WTC11 (cell line): ENCODE results near the gene CCDC60.

ENCODE experiments used
- CBFB ChIP-seq: sonication (generic); formaldehyde crosslinking; IDR thresholded peaks from 2 replicates; pipeline ENCODE4 v1.8.1; 2022; ENCODE audit warnings: mild to moderate bottlenecking, low read depth, missing genetic modification reagents
- CREB1 ChIP-seq: sonication (generic); formaldehyde crosslinking; IDR thresholded peaks from 2 replicates; pipeline ENCODE4 v1.8.0; 2023; ENCODE audit warnings: mild to moderate bottlenecking, missing genetic modification reagents
- FOXP1 ChIP-seq: sonication (generic); formaldehyde crosslinking; IDR thresholded peaks from 2 replicates; pipeline ENCODE4 v1.8.0; 2022; ENCODE audit warnings: missing genetic modification reagents, mild to moderate bottlenecking, moderate library complexity, borderline replicate concordance
- IRF2 ChIP-seq: sonication (generic); formaldehyde crosslinking; IDR thresholded peaks from 2 replicates; pipeline ENCODE4 v1.8.0; 2022; ENCODE audit warnings: low read depth, missing genetic modification reagents, borderline replicate concordance
- JUN ChIP-seq: sonication (generic); formaldehyde crosslinking; IDR thresholded peaks from 2 replicates; pipeline ENCODE4 v1.8.0; 2023; ENCODE audit warnings: mild to moderate bottlenecking, missing genetic modification reagents
- NR3C1 ChIP-seq: sonication (generic); formaldehyde crosslinking; conservative IDR thresholded peaks from 2 replicates; pipeline ENCODE4 v1.8.1; 2023; ENCODE audit warnings: low read depth, mild to moderate bottlenecking, missing genetic modification reagents
- RELA ChIP-seq: sonication (generic); formaldehyde crosslinking; IDR thresholded peaks from 2 replicates; pipeline ENCODE4 v1.8.1; 2022; ENCODE audit warnings: missing genetic modification reagents, mild to moderate bottlenecking, borderline replicate concordance
- SOX15 ChIP-seq: fragments of 250-450 bp; sonication (Bioruptor Pico); IDR thresholded peaks from 2 replicates; pipeline ENCODE4 v1.9.0; 2021; ENCODE audit warnings: mild to moderate bottlenecking
- SP1 ChIP-seq: sonication (generic); formaldehyde crosslinking; conservative IDR thresholded peaks from 2 replicates; pipeline ENCODE4 v1.8.1; 2022; ENCODE audit warnings: missing genetic modification reagents
- ZNF232 ChIP-seq: sonication (generic); formaldehyde crosslinking; IDR thresholded peaks from 2 replicates; pipeline ENCODE4 v1.8.0; 2022; ENCODE audit warnings: mild to moderate bottlenecking, missing genetic modification reagents
- TF ChIP-seq, protein P1 (sequence below): fragments of 200-600 bp; IDR thresholded peaks from 2 replicates; pipeline ENCODE4 v1.8.0; 2022; ENCODE audit warnings: antibody characterized with exemption
- TF ChIP-seq, protein P2 (sequence below): sonication (generic); formaldehyde crosslinking; IDR thresholded peaks from 2 replicates; pipeline ENCODE4 v1.8.0; 2022; ENCODE audit warnings: mild to moderate bottlenecking, missing genetic modification reagents
- TF ChIP-seq, protein P3 (sequence below): sonication (generic); formaldehyde crosslinking; IDR thresholded peaks from 2 replicates; pipeline ENCODE4 v1.8.1; 2023; ENCODE audit warnings: mild to moderate bottlenecking, moderate library complexity, missing genetic modification reagents
- TF ChIP-seq, protein P4 (sequence below): sonication (generic); formaldehyde crosslinking; IDR thresholded peaks from 2 replicates; pipeline ENCODE4 v1.8.1; 2023; ENCODE audit warnings: mild to moderate bottlenecking, missing genetic modification reagents, moderate library complexity

DNA sequence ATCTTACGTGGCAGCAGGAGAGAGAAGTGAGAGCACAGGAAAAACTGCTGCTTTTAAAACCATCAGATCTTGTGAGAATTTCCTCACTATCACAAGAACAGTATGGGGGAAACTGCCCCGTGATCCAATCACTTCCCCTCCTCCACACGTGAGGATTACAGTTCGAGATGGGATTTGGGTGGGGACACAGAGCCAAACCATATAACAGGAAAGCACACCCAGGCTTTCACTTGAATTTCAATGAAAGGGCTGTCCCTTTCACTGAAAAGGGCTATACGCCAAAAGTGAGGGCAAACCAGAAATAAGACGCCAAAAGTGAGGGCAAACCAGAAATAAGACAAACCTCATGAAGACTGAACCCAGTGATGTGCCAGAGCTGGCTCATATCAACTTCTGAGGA, 236.2 kb downstream of the CCDC60 start:
- TF ChIP-seq, protein P1, sequence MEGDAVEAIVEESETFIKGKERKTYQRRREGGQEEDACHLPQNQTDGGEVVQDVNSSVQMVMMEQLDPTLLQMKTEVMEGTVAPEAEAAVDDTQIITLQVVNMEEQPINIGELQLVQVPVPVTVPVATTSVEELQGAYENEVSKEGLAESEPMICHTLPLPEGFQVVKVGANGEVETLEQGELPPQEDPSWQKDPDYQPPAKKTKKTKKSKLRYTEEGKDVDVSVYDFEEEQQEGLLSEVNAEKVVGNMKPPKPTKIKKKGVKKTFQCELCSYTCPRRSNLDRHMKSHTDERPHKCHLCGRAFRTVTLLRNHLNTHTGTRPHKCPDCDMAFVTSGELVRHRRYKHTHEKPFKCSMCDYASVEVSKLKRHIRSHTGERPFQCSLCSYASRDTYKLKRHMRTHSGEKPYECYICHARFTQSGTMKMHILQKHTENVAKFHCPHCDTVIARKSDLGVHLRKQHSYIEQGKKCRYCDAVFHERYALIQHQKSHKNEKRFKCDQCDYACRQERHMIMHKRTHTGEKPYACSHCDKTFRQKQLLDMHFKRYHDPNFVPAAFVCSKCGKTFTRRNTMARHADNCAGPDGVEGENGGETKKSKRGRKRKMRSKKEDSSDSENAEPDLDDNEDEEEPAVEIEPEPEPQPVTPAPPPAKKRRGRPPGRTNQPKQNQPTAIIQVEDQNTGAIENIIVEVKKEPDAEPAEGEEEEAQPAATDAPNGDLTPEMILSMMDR, result no peak
- TF ChIP-seq NR3C1 (CRISPR knock-in tag) (no peak), RELA (no peak), CBFB (no peak), SOX15 (CRISPR knock-in tag) (no peak), CREB1 (CRISPR knock-in tag) (no peak), ZNF232 (CRISPR knock-in tag) (no peak), FOXP1 (CRISPR knock-in tag) (no peak), SP1 (CRISPR knock-in tag) (no peak), JUN (CRISPR knock-in tag) (no peak), IRF2 (CRISPR knock-in tag) (no peak)
- TF ChIP-seq, protein P2, sequence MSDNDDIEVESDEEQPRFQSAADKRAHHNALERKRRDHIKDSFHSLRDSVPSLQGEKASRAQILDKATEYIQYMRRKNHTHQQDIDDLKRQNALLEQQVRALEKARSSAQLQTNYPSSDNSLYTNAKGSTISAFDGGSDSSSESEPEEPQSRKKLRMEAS (CRISPR knock-in tag), result no peak
- TF ChIP-seq, protein P3, sequence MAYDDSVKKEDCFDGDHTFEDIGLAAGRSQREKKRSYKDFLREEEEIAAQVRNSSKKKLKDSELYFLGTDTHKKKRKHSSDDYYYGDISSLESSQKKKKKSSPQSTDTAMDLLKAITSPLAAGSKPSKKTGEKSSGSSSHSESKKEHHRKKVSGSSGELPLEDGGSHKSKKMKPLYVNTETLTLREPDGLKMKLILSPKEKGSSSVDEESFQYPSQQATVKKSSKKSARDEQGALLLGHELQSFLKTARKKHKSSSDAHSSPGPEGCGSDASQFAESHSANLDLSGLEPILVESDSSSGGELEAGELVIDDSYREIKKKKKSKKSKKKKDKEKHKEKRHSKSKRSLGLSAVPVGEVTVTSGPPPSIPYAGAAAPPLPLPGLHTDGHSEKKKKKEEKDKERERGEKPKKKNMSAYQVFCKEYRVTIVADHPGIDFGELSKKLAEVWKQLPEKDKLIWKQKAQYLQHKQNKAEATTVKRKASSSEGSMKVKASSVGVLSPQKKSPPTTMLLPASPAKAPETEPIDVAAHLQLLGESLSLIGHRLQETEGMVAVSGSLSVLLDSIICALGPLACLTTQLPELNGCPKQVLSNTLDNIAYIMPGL (CRISPR knock-in tag), result no peak
- TF ChIP-seq, protein P4, sequence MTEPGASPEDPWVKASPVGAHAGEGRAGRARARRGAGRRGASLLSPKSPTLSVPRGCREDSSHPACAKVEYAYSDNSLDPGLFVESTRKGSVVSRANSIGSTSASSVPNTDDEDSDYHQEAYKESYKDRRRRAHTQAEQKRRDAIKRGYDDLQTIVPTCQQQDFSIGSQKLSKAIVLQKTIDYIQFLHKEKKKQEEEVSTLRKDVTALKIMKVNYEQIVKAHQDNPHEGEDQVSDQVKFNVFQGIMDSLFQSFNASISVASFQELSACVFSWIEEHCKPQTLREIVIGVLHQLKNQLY (CRISPR knock-in tag), result no peak
